ENCODE measurements around the gene IGFBP7. TPM values are rescaled to one million over a fixed set of nuclear protein-coding genes. Genes with fewer than 3 reads are reported as not detected.

The IGFBP7 gene
- 482 TPM for total RNA-seq

- intact Hi-C loops (cut with DNase I): no loop called here
- DNase-seq (ENCODE audit: low spot score): peak; percentile 69
- ATAC-seq: peak; percentile 82
These were observed at the start of gene IGFBP7 for GRCh38 chr4:57109847-57110639. Gene IGFBP7, minus strand, starts transcription at chr4:57110385. Its CDS starts 34 bp downstream, at chr4:57110351.

- no peak for DNase-seq (ENCODE audit: low spot score)
- ATAC-seq: no peak
- intact Hi-C loops (cut with DNase I): no loop called here
These were observed 49.7 kb upstream of the IGFBP7 start for GRCh38 chr4:57159866-57160265.

- ATAC-seq (no peak), DNase-seq (ENCODE audit: low spot score) (no peak)
- intact Hi-C loops (cut with DNase I): no loop called here
These were observed 48.6 kb upstream of the IGFBP7 start for GRCh38 chr4:57158762-57159161.

- ATAC-seq (peak; percentile 20), DNase-seq (ENCODE audit: low spot score) (no peak)
- intact Hi-C loops (cut with DNase I): no loop called here
These were observed 48.0 kb upstream of the IGFBP7 start for GRCh38 chr4:57158221-57158620.

- intact Hi-C loops (cut with DNase I): no loop called here
- DNase-seq (ENCODE audit: low spot score): no peak
- ATAC-seq: no peak
These were observed 47.5 kb upstream of the IGFBP7 start for GRCh38 chr4:57157596-57158137.

- DNase-seq (ENCODE audit: low spot score) (no peak), ATAC-seq (no peak)
- intact Hi-C loops (cut with DNase I): no loop called here
These were observed 46.2 kb upstream of the IGFBP7 start for GRCh38 chr4:57156242-57156990.

- intact Hi-C loops (cut with DNase I): no loop called here
- no peak for DNase-seq (ENCODE audit: low spot score)
- no peak for ATAC-seq
These were observed 44.7 kb upstream of the IGFBP7 start for GRCh38 chr4:57154926-57155325.

- intact Hi-C loops (cut with DNase I): no loop called here
- ATAC-seq: no peak
- DNase-seq (ENCODE audit: low spot score): no peak
These were observed 44.0 kb upstream of the IGFBP7 start for GRCh38 chr4:57154191-57154590.

- intact Hi-C loops (cut with DNase I): no loop called here
- no peak for DNase-seq (ENCODE audit: low spot score)
- no peak for ATAC-seq
These were observed 43.0 kb upstream of the IGFBP7 start for GRCh38 chr4:57153207-57153606.

GRCh38 chr4:57151481-57151880, 41.3 kb upstream of the IGFBP7 start:
- ATAC-seq: no peak
- DNase-seq (ENCODE audit: low spot score): no peak
- intact Hi-C loops (cut with DNase I): no loop called here

GRCh38 chr4:57149833-57150232, 39.6 kb upstream of the IGFBP7 start:
- intact Hi-C loops (cut with DNase I): no loop called here
- DNase-seq (ENCODE audit: low spot score): no peak
- no peak for ATAC-seq

GRCh38 chr4:57148831-57149505, 38.8 kb upstream of the IGFBP7 start:
- ATAC-seq (no peak), DNase-seq (ENCODE audit: low spot score) (no peak)
- intact Hi-C loops (cut with DNase I): no loop called here

- intact Hi-C loops (cut with DNase I): no loop called here
These were observed 38.0 kb upstream of the IGFBP7 start for GRCh38 chr4:57148177-57148576.

GRCh38 chr4:57147335-57148060, 37.3 kb upstream of the IGFBP7 start:
- ATAC-seq (no peak), DNase-seq (ENCODE audit: low spot score) (no peak)
- intact Hi-C loops (cut with DNase I): no loop called here

More at GRCh38 chr4:57148177-57148576, 38.0 kb upstream of the IGFBP7 start:
- DNase-seq (ENCODE audit: low spot score) (no peak), ATAC-seq (no peak)

GRCh38 chr4:57146444-57146843, 36.3 kb upstream of the IGFBP7 start:
- ATAC-seq (no peak), DNase-seq (ENCODE audit: low spot score) (no peak)
- intact Hi-C loops (cut with DNase I): no loop called here

- intact Hi-C loops (cut with DNase I): no loop called here
- ATAC-seq: no peak
- no peak for DNase-seq (ENCODE audit: low spot score)
These were observed 34.3 kb upstream of the IGFBP7 start for GRCh38 chr4:57144466-57144865.

GRCh38 chr4:57139783-57140182, 29.6 kb upstream of the IGFBP7 start:
- ATAC-seq (no peak), DNase-seq (ENCODE audit: low spot score) (no peak)
- intact Hi-C loops (cut with DNase I): no loop called here

- no peak for DNase-seq (ENCODE audit: low spot score)
- ATAC-seq: no peak
- intact Hi-C loops (cut with DNase I): no loop called here
These were observed 27.1 kb upstream of the IGFBP7 start for GRCh38 chr4:57137261-57137660.

- intact Hi-C loops (cut with DNase I): no loop called here
- no peak for ATAC-seq
These were observed 26.1 kb upstream of the IGFBP7 start for GRCh38 chr4:57136281-57136680.

More at GRCh38 chr4:57136281-57136680, 26.1 kb upstream of the IGFBP7 start:
- no peak for DNase-seq (ENCODE audit: low spot score)
